HG03354 (cell line): ENCODE results near the gene LMBRD2.

Experiments
- ATAC-seq: cut with Tn5 transposase; IDR thresholded peaks from one replicate; pipeline ENCODE4 v1.9.1; 2021; ENCODE audit warnings: mild to moderate bottlenecking; ENCODE audit not compliant: unreplicated experiment, poor library complexity, severe bottlenecking

LMBRD2 gene

DNA sequence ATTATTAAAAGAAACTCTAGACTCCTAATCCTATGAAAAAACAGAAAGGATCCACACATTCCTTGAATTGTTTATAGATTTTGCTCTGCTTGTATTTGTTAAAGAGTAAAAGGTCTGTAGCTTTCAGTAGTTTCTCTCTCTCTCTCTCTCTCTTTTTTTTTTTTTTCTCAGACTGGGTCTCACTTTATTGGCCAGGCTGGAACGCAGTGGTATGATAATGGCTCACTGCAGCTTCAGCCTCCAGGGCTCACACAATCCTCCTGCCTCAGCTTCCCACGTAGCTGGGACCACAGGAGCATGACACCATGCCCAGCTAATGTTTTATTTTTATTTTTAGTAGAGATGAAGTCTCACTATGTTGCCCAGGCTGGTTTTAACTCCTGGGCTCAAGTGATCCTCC lies 94.3 kb downstream of the LMBRD2 start:
- no peak for ATAC-seq

DNA sequence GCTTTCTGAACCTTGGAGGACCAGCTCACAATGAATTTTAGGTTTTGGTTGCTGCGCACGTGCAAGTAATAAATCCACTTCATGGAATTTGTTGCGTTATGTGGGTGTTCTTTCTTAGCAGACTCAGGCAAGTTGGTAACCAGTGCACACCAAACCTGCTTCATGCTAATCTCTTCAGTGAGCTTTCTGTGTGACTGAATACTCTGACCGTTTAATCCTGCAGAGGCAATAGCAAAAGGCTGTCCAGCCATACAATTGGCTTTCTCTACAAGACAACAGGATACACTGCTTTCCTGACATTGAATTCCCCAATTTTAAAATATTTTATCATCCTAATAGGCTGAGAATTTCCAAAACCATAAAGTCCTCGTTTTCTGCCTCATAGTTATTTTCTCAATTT lies 95.3 kb downstream of the LMBRD2 start:
- ATAC-seq: no peak

DNA sequence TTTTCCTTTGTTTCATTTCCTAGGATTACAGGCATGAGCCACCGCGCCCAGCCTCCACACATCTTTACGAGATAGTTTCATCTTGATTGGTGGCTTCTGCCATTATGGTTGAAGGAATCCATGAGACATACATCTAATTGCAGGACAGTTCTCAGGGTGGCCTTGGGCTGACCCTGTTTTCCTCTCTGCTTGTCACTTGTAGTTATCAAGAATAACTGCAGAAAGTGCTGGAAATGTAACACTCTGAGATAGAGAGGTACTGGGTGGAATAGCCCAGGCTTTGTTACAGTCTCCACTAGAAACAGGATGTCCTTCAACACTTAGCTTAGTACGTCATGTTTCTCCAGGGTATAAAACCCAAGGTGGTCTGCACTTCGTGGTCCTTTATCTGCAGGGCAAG lies 95.7 kb downstream of the LMBRD2 start:
- ATAC-seq: no peak

DNA sequence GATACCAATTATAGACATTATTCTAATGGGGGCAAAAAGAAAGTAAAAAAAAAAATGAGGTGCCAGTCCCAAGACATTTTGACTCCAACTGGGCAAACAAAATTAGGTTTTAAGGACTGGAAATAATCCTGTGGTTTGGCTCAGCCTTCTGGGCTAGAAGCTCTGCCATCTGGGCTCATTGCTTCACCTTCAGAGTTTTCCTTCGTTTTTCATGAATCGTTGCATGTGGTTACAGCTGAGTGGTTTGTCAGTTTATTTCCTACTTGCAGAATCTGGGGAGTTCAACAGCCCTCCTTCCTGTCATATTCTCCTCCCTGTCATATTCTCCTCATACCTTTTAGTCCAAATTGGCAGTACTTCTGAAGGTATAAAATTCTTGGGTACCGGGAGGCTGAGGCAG lies 97.0 kb downstream of the LMBRD2 start:
- no peak for ATAC-seq

- no peak for ATAC-seq
Observed at GRCh38 chr5:36052538-36052937, 99.1 kb downstream of the LMBRD2 start.

- no peak for ATAC-seq
Observed at GRCh38 chr5:36049949-36050348, 101.7 kb downstream of the LMBRD2 start.
